Liver (tissue), 9 donors: ENCODE measurements around the gene TMEM270. TPM values are rescaled to one million over a fixed set of nuclear protein-coding genes. Genes with fewer than 3 reads are reported as not detected.
"Not testable (repeated sequence)": the region's sequence is repeated elsewhere in the genome, so short reads cannot be mapped to it uniquely, and the experiment has no call there.

ENCODE experiments used
- DNase-seq: peaks from one replicate; pipeline ENCODE4 v3.0.0-alpha.2; 2017; ENCODE audit warnings: low spot score
- H3K27ac ChIP-seq, 2 donors: one replicate each; pipeline ENCODE4 v1.7.0; 2013; ENCODE audit warnings: inconsistent platforms in 2 of 2, low read length in 2 of 2, control low read depth in 1 of 2, low read depth in 1 of 2, mild to moderate bottlenecking in 1 of 2
- H3K27me3 ChIP-seq, 4 donors: one replicate each; pipeline versions ENCODE4 v1.6.1 to v1.7.0; 2013; ENCODE audit warnings: low read length in 3 of 4, inconsistent platforms in 1 of 4, mild to moderate bottlenecking in 1 of 4, moderate library complexity in 1 of 4; ENCODE audit not compliant: control insufficient read depth in 4 of 4, insufficient read depth in 4 of 4
- H3K36me3 ChIP-seq, 4 donors: one replicate each; pipeline versions ENCODE4 v1.6.1 to v1.7.0; 2013; ENCODE audit warnings: low read length in 3 of 4, mild to moderate bottlenecking in 3 of 4, low read depth in 1 of 4, moderate library complexity in 1 of 4; ENCODE audit not compliant: control insufficient read depth in 4 of 4, insufficient read depth in 3 of 4
- H3K4me1 ChIP-seq, 4 donors: one replicate each; pipeline versions ENCODE4 v1.6.1 to v1.7.0; 2013; ENCODE audit warnings: low read length in 3 of 4, mild to moderate bottlenecking in 3 of 4, moderate library complexity in 1 of 4; ENCODE audit not compliant: control insufficient read depth in 4 of 4, insufficient read depth in 4 of 4
- H3K4me3 ChIP-seq, 3 donors: one replicate each; pipeline versions ENCODE4 v1.6.1 to v1.7.0; 2013; ENCODE audit warnings: low read length in 3 of 3, control low read depth in 1 of 3, low read depth in 1 of 3, mild to moderate bottlenecking in 1 of 3
- H3K9ac ChIP-seq, 2 donors: one replicate each; pipeline ENCODE4 v1.7.0; 2013; ENCODE audit warnings: low read length in 2 of 2, mild to moderate bottlenecking in 2 of 2, moderate library complexity in 2 of 2, control low read depth in 1 of 2, low read depth in 1 of 2
- H3K9me3 ChIP-seq, 4 donors: one replicate each; pipeline versions ENCODE4 v1.6.1 to v1.7.0; 2013; ENCODE audit warnings: low read length in 3 of 4; ENCODE audit not compliant: control insufficient read depth in 4 of 4
- CTCF ChIP-seq: fragments of 150-350 bp; IDR thresholded peaks from 2 replicates; pipeline ENCODE4 v1.5.1; 2017; ENCODE audit warnings: improper control_type of control experiment, low read depth, low read length; ENCODE audit not compliant: missing input control
- EGR1 ChIP-seq, 2 donors: IDR thresholded peaks; 2 replicates each; pipeline ENCODE4 v1.6.1; 2016 to 2018; ENCODE audit warnings: antibody characterized with exemption in 2 of 2, low read depth in 2 of 2
- FOXA1 ChIP-seq: IDR thresholded peaks from 2 replicates; pipeline ENCODE4 v1.6.1; 2016; ENCODE audit warnings: antibody characterized with exemption
- FOXA2 ChIP-seq: IDR thresholded peaks from 2 replicates; pipeline ENCODE4 v1.6.1; 2016; ENCODE audit warnings: antibody characterized with exemption
- GABPA ChIP-seq, 2 donors: IDR thresholded peaks in 1 of 2; conservative IDR thresholded peaks in 1 of 2; 2 replicates each; pipeline ENCODE4 v1.6.1; 2016; ENCODE audit warnings: antibody characterized with exemption in 2 of 2, mild to moderate bottlenecking in 1 of 2, moderate library complexity in 1 of 2
- HNF4A ChIP-seq, 2 donors: conservative IDR thresholded peaks; 2 replicates each; pipeline ENCODE4 v1.6.1; 2016; ENCODE audit warnings: antibody characterized with exemption in 2 of 2, mild to moderate bottlenecking in 2 of 2
- HNF4G ChIP-seq: IDR thresholded peaks from 2 replicates; pipeline ENCODE4 v1.6.1; 2016; ENCODE audit warnings: antibody characterized with exemption
- JUND ChIP-seq, 2 donors: IDR thresholded peaks; 2 replicates each; pipeline ENCODE4 v1.6.1; 2016; ENCODE audit warnings: antibody characterized with exemption in 2 of 2
- MAX ChIP-seq: IDR thresholded peaks from 2 replicates; pipeline ENCODE4 v1.6.1; 2016; ENCODE audit warnings: antibody characterized with exemption
- NR2F2 ChIP-seq: IDR thresholded peaks from 2 replicates; pipeline ENCODE4 v1.6.1; 2016; ENCODE audit warnings: antibody characterized with exemption
- RAD21 ChIP-seq, 2 donors: IDR thresholded peaks; 2 replicates each; pipeline ENCODE4 v1.6.1; 2016; ENCODE audit warnings: antibody characterized with exemption in 2 of 2, mild to moderate bottlenecking in 2 of 2
- YY1 ChIP-seq: IDR thresholded peaks from 2 replicates; pipeline ENCODE4 v1.6.1; 2016; ENCODE audit warnings: antibody characterized with exemption, mild to moderate bottlenecking
- WGBS: extraction: QIAGEN DNeasy Blood & Tissue Kit; methylation state at CpG from one replicate; pipeline ENCODE4 v1.1.7; 2013; 5-methylcytosine and 5-hydroxymethylcytosine counted together
- polyA plus RNA-seq, 2 donors: library from polyadenylated mRNA; stranded (reverse) in 1 of 2; unstranded in 1 of 2; fragments of 200-250 nt in 1 of 2; fragments of >200 nt in 1 of 2; fragmentation: Nextera tagmentation in 1 of 2; extraction: Ambion mirVana in 1 of 2; gene quantifications; one replicate each; pipeline versions ENCODE4 v1.2.1 to v1.2.3, GENCODE V29; 2013 to 2015
- total RNA-seq, 2 donors: library from RNA; depleted of rRNA; stranded (reverse); fragments of >200 nt; gene quantifications; one replicate each; pipeline ENCODE4 v1.2.3, GENCODE V29; 2014
- TF ChIP-seq, protein P1 (sequence below): IDR thresholded peaks from 2 replicates; pipeline ENCODE4 v1.6.1; 2016; ENCODE audit warnings: antibody characterized with exemption, mild to moderate bottlenecking
- TF ChIP-seq, protein P2 (sequence below): IDR thresholded peaks from 2 replicates; pipeline ENCODE4 v1.6.1; 2016; ENCODE audit warnings: antibody characterized with exemption
- donor health status: healthy.
- donor health status: healthy.
- donor health status: healthy.
- donor health status: healthy.
- donor health status: healthy.

Gene TMEM270
- total and polyA plus RNA-seq, 4 donors, result 0.09 TPM; not detected in 3

DNA sequence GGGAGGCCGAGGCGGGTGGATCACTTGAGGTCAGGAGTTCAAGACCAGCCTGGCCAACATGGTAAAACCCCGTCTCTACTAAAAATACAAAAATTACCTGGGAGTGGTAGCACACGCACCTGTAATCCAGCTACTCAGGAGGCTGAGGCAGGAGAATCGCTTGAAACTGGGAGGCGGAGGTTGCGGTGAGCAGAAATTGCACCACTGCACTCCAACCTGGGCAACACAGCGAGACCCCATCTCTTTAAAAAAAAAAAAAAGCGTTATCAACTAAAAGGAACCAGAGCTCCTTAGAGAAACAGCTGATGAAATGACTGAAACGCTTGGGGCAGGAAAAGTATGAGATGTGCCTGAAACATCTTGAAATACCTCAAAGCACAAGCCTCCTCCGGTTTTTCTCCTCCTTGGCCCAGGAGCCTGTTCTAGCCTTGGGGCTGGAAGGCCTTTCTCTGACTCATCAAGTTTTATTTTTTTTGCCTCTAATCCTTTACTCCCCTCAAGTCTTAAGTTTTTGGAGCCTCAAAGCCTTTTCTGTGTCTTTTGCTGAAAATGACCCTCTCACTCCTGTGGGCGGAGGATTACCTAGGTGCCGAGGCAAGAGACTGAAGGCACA is 16.0 kb upstream of the TMEM270 start:
- no peaks in the 10 kb centered on the region for H3K27me3 ChIP-seq
- H3K4me1 ChIP-seq, result peaks cover 0 to 8% (median 4%) of the 10 kb centered on the region in 4 donors
- H3K9ac ChIP-seq, result no peak overlapping the region
- 90% methylated on average over 13 of the region's 13 CpGs for WGBS
- H3K27ac ChIP-seq, result no peak overlapping the region
- H3K9me3 ChIP-seq, result no peaks in the 10 kb centered on the region
- H3K4me3 ChIP-seq, result no peak overlapping the region
- H3K36me3 ChIP-seq, result no peaks in the 10 kb centered on the region
- no peak for DNase-seq
- TF ChIP-seq HNF4A (conservative IDR thresholded peaks at IDR 0.05) (no peak), MAX (no peak), JUND (IDR thresholded peaks at IDR 0.05) (no peak), RAD21 (IDR thresholded peaks at IDR 0.05) (no peak), NR2F2 (no peak), FOXA1 (no peak), FOXA2 (no peak), HNF4G (no peak), YY1 (no peak), GABPA (IDR thresholded peaks at IDR 0.05 in 1 of 2, conservative IDR thresholded peaks at IDR 0.05 in 1 of 2) (no peak), EGR1 (IDR thresholded peaks at IDR 0.05; ENCODE audit: low read depth in 2 of 2) (no peak), CTCF (no peak)
- TF ChIP-seq, protein P1, sequence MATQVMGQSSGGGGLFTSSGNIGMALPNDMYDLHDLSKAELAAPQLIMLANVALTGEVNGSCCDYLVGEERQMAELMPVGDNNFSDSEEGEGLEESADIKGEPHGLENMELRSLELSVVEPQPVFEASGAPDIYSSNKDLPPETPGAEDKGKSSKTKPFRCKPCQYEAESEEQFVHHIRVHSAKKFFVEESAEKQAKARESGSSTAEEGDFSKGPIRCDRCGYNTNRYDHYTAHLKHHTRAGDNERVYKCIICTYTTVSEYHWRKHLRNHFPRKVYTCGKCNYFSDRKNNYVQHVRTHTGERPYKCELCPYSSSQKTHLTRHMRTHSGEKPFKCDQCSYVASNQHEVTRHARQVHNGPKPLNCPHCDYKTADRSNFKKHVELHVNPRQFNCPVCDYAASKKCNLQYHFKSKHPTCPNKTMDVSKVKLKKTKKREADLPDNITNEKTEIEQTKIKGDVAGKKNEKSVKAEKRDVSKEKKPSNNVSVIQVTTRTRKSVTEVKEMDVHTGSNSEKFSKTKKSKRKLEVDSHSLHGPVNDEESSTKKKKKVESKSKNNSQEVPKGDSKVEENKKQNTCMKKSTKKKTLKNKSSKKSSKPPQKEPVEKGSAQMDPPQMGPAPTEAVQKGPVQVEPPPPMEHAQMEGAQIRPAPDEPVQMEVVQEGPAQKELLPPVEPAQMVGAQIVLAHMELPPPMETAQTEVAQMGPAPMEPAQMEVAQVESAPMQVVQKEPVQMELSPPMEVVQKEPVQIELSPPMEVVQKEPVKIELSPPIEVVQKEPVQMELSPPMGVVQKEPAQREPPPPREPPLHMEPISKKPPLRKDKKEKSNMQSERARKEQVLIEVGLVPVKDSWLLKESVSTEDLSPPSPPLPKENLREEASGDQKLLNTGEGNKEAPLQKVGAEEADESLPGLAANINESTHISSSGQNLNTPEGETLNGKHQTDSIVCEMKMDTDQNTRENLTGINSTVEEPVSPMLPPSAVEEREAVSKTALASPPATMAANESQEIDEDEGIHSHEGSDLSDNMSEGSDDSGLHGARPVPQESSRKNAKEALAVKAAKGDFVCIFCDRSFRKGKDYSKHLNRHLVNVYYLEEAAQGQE, result no peak
- TF ChIP-seq, protein P2, sequence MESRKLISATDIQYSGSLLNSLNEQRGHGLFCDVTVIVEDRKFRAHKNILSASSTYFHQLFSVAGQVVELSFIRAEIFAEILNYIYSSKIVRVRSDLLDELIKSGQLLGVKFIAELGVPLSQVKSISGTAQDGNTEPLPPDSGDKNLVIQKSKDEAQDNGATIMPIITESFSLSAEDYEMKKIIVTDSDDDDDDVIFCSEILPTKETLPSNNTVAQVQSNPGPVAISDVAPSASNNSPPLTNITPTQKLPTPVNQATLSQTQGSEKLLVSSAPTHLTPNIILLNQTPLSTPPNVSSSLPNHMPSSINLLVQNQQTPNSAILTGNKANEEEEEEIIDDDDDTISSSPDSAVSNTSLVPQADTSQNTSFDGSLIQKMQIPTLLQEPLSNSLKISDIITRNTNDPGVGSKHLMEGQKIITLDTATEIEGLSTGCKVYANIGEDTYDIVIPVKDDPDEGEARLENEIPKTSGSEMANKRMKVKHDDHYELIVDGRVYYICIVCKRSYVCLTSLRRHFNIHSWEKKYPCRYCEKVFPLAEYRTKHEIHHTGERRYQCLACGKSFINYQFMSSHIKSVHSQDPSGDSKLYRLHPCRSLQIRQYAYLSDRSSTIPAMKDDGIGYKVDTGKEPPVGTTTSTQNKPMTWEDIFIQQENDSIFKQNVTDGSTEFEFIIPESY, result no peak

DNA sequence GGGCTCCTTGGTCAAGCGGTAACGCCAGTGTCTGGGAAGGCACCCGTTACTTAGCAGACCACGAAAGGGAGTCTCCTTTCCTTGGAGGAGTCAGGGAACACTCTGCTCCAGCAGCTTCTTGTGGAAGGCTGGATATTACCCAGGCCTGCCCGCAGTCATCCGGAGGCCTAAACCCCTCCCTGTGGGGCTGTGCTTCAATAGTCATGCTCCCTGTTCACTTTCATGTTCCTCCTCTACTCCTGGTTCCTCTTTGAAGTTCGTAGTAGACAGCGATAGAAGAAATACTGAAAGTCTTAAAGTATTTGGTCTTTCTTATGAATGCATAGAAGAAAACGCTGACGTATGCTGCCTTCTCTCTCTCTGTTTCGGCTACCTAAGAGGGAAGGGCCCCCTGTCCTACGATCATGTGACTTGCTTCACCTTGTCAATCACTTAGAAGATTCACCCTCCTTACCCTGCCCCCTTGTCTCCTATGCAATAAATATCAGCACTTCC is 15.2 kb upstream of the TMEM270 start:
- H3K9ac ChIP-seq, H3K4me3 ChIP-seq, H3K27me3 ChIP-seq, DNase-seq, H3K27ac ChIP-seq, H3K4me1 ChIP-seq, H3K9me3 ChIP-seq, H3K36me3 ChIP-seq: not testable (repeated sequence)
- 85% methylated on average over 12 of the region's 12 CpGs for WGBS
